Measurements from ENCODE around the gene POLRMT.

POLRMT gene

GRCh38 chr19:575527-576506, 57.5 kb downstream of the POLRMT start:
- no peak for DNase-seq

DNA sequence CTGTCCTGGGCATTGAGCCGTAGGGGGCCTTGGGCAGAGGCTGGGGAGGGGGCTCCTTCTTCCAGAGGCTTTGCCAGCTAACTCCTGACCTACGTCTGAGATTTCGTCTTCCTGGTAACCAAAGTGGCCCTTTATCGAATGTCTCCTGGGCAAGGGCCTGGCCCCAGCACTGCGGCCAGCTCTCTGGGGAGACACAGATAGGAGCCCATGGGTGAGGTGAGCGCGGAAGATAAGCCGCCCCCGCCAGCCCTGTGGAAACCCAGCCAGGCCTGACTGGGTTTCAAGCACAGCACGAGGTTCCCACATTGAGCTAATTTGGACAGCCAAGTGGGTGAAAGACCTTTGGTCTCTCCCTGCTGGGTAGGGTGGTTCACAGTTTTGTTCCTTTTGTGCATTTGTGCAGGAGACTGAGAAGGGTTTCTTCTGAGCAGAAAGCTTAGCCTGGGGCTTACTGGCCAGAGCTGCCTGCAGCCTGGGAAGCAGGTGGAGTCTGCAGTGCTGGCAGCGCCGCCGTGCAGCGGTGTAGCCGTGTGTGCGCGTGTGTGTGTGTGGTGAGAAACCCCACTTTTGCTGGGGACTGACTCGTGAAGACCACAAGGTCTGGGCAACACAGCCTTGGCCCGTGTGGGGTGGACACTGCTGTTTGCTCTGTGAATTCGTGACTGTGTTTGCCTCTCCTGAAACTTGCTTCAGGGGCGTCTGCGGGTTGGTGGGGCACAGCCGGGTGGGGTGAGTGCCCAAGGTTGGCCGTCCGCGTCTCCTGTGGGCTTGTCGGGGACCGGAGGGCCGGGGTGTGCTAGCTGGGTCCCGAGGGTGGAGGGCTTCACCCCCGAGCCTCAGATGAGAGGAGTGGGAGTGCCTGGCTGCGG, 58.4 kb downstream of the POLRMT start:
- DNase-seq: no peak

DNA sequence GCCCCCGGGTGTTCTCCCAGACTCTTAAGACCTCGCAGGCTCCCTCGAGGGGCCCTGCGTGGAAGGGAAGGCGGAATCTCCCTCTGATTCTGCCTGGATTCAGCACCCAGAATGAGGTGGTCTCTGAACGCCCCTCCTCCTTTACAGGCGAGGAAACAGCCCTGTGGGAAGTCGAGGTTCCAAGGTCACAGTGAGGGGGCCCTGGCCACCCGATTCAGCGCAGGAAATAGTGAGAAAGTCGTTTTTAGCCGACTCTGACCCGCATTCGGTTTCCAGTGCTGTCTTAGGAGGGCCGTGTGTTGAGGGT, 59.9 kb downstream of the POLRMT start:
- no peak for DNase-seq

DNA sequence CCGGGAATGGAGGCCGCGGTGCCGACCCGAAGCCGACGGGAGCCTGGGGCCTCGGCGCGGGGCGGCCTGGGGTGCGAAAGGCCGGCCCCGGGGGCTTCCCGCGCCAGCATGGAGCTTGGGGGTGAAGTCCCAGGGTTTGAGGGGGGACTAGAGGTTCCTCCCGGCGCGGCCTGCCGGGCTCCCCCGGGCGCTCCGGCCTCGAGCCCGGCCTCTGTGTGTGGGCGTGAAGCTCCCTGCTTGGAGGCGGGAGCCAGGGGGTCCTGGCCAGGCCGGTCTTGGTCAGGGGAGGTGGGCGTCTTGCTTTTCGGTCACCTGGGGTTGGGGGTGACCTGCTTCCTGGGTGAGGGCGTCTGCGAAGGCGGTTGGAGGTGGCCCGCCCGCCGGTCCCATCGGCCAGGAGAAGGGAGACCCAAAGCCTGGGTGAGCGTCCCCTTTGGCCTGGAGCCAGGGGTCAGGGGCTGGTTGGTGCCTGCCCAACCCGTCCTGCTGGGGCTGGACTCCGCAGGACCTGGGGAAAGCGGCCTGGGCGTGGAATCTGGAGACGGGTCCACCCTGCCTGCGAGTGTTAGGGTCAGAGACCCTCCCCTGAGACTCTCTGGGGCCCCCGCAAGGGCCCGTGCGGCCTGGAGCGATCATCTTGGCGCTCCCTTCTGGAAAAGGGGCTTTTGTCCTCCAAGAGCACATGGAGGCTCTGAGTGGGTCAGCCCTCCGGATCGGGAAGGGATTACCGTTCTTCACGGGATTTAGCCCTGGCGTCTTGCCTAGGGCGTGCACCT, 60.4 kb downstream of the POLRMT start:
- DNase-seq: no peak

GRCh38 chr19:572140-572742, 61.1 kb downstream of the POLRMT start, which contains the start of gene BSG:
TSS of gene BSG (plus strand) at chr19:572596. CDS start at chr19:572635, 39 bp downstream.
- peak; percentile 99 for DNase-seq

DNA sequence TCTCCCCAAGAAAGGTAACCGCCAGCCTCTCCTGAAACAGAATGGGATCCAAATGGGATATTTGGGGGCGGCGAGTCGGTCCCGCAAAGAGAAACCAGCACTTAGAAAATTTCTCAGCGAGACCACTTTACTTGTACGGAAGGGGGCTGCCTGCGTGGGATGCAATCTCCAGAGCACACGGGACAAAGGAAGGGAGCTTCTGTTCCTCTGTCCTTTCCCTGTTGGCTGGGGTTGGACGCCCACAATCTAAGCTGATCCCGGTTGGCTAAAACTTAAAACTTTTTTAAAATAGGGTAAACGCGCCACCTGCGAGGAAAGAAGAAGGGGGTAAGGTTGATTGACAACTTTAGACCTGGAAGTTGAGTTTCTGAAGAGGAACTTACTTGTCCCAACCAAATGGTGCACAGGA, 61.8 kb downstream of the POLRMT start:
- no peak for DNase-seq

GRCh38 chr19:570937-571565, 62.3 kb downstream of the POLRMT start:
- peak; percentile 82 for DNase-seq

GRCh38 chr19:570251-570686, 63.1 kb downstream of the POLRMT start:
- DNase-seq: no peak

- DNase-seq: no peak
Observed at GRCh38 chr19:567296-567900, 65.9 kb downstream of the POLRMT start.

Data from activated CD8-positive, alpha-beta memory T cell treated with anti-CD3 and anti-CD28 coated beads, Interleukin-2, amount 50 U/mL, for 48 hours (primary cell).